Mesendoderm (in vitro differentiated cells): Measurements from ENCODE around the gene IL19. TPM values are rescaled to one million over a fixed set of nuclear protein-coding genes. Genes with fewer than 3 reads are reported as not detected.

Experiments used
- DNase-seq: peaks from one replicate; pipeline ENCODE4 v3.0.0; 2013
- H2AK5ac ChIP-seq: 2 replicates; pipeline ENCODE4 v1.6.1; 2013; ENCODE audit warnings: low read length, inconsistent platforms
- H2BK120ac ChIP-seq: 2 replicates; pipeline ENCODE4 v1.6.1; 2013; ENCODE audit warnings: low read depth, mild to moderate bottlenecking, low read length, moderate library complexity, mixed read lengths
- H2BK15ac ChIP-seq: replicated peaks from 2 replicates; pipeline ENCODE4 v1.6.1; 2013; ENCODE audit warnings: low read depth, mild to moderate bottlenecking, moderate library complexity
- H2BK5ac ChIP-seq: 2 replicates; pipeline ENCODE4 v1.6.1; 2013; ENCODE audit warnings: low read length, inconsistent platforms
- H3K18ac ChIP-seq: 2 replicates; pipeline ENCODE4 v1.6.1; 2013; ENCODE audit warnings: mild to moderate bottlenecking, low read length, mixed read lengths
- H3K23ac ChIP-seq: one replicate; pipeline ENCODE4 v1.6.1; 2013; ENCODE audit warnings: low read length
- H3K27ac ChIP-seq: 2 replicates; pipeline ENCODE4 v1.5.1; 2013; ENCODE audit warnings: low read depth, mild to moderate bottlenecking, inconsistent platforms, low read length, moderate library complexity
- H3K27me3 ChIP-seq: 2 replicates; pipeline ENCODE4 v1.6.1; 2013; ENCODE audit warnings: low read length, control low read depth, mild to moderate bottlenecking, inconsistent platforms; ENCODE audit not compliant: insufficient read depth, poor library complexity
- H3K36me3 ChIP-seq: 2 replicates; pipeline ENCODE4 v1.6.1; 2013; ENCODE audit warnings: low read length, inconsistent platforms; ENCODE audit not compliant: control insufficient read depth, insufficient read depth
- H3K4ac ChIP-seq: one replicate; pipeline ENCODE4 v1.6.1; 2013; ENCODE audit warnings: low read depth, mild to moderate bottlenecking, low read length, moderate library complexity
- H3K4me1 ChIP-seq: 2 replicates; pipeline ENCODE4 v1.6.1; 2013; ENCODE audit warnings: low read depth, low read length, inconsistent platforms; ENCODE audit not compliant: control insufficient read depth
- H3K4me2 ChIP-seq: 2 replicates; pipeline ENCODE4 v1.6.1; 2013; ENCODE audit warnings: low read length
- H3K4me3 ChIP-seq: 2 replicates; pipeline ENCODE4 v1.5.1; 2013; ENCODE audit warnings: mild to moderate bottlenecking, low read length
- H3K56ac ChIP-seq: one replicate; pipeline ENCODE4 v1.6.1; 2013; ENCODE audit warnings: low read length
- H3K79me1 ChIP-seq: 2 replicates; pipeline ENCODE4 v1.6.1; 2013; ENCODE audit warnings: low read length, inconsistent platforms
- H3K79me2 ChIP-seq: 2 replicates; pipeline ENCODE4 v1.6.1; 2013; ENCODE audit warnings: mild to moderate bottlenecking, low read length; ENCODE audit not compliant: control insufficient read depth, insufficient read depth
- H3K9ac ChIP-seq: 2 replicates; pipeline ENCODE4 v1.6.1; 2013; ENCODE audit warnings: low read length, inconsistent platforms
- H4K5ac ChIP-seq: one replicate; pipeline ENCODE4 v1.6.1; 2013; ENCODE audit warnings: low read length
- H4K8ac ChIP-seq: one replicate; pipeline ENCODE4 v1.6.1; 2013; ENCODE audit warnings: low read depth, mild to moderate bottlenecking, control low read depth, low read length, moderate library complexity
- WGBS: extraction: QIAGEN DNeasy Blood & Tissue Kit; methylation state at CpG from one replicate; pipeline ENCODE4 v1.1.7; 2013; ENCODE audit warnings: low lambda C conversion rate, missing lambda C conversion rate; ENCODE audit not compliant: insufficient coverage; ENCODE audit errors: extremely low coverage; 5-methylcytosine and 5-hydroxymethylcytosine counted together
- small RNA-seq: library from polyadenylated mRNA; stranded (forward); fragments of <200 nt; extraction: miRNeasy Mini kit (QIAGEN cat#:217004); gene quantifications from one replicate; pipeline ENCODE3, GENCODE V24; 2013; ENCODE audit not compliant: insufficient read depth

The IL19 gene

GRCh38 chr1:206891412-206891811 lies 120.8 kb downstream of the IL19 start:
- no peak overlapping the region for H3K4me3 ChIP-seq
- H3K79me2 ChIP-seq = no peaks in the 10 kb centered on the region
- no peaks in the 10 kb centered on the region for H3K36me3 ChIP-seq
- no peaks in the 10 kb centered on the region for H3K27me3 ChIP-seq
- no peak overlapping the region for H3K4me2 ChIP-seq
- H2BK5ac ChIP-seq = no peak overlapping the region
- no peak overlapping the region for H3K9ac ChIP-seq
- no peak overlapping the region for H3K4ac ChIP-seq
- no peak overlapping the region for H2BK120ac ChIP-seq
- no peak for DNase-seq
- H4K5ac ChIP-seq = no peak overlapping the region
- H3K56ac ChIP-seq = no peak overlapping the region
- H3K23ac ChIP-seq = no peak overlapping the region
- no peak overlapping the region for H2AK5ac ChIP-seq
- H3K4me1 ChIP-seq = peaks cover 11% of the 10 kb centered on the region
- no peak overlapping the region for H3K27ac ChIP-seq
- H3K79me1 ChIP-seq = no peaks in the 10 kb centered on the region
- no peak overlapping the region for H2BK15ac ChIP-seq
- H4K8ac ChIP-seq = no peak overlapping the region
- no CpG with 5 or more reads among the region's 1 CpG for WGBS
- no peak overlapping the region for H3K18ac ChIP-seq

Small RNA genes within 50 kb of the gene (small RNA-seq; reads per million reads assigned to genes)
- gene RF00019 = not detected
